WERI-Rb-1 (cell line): ENCODE measurements around the gene PCDHGC5.

Source experiments
- DNase-seq: peaks from one replicate; pipeline ENCODE4 v3.0.0-alpha.2; 2020
- H3K27ac ChIP-seq: fragments of 250-450 bp; sonication (Bioruptor Pico); 2 replicates; pipeline ENCODE4 v1.5.1; 2020; ENCODE audit warnings: mild to moderate bottlenecking, moderate library complexity
- H3K27me3 ChIP-seq: fragments of 250-450 bp; sonication (Bioruptor Pico); 2 replicates; pipeline ENCODE4 v1.5.1; 2021; ENCODE audit warnings: mild to moderate bottlenecking, low read depth, moderate library complexity; ENCODE audit not compliant: insufficient read depth, severe bottlenecking
- H3K36me3 ChIP-seq: fragments of 250-450 bp; sonication (Bioruptor Pico); 2 replicates; pipeline ENCODE4 v1.5.1; 2020; ENCODE audit warnings: mild to moderate bottlenecking, moderate library complexity
- H3K4me3 ChIP-seq: 2 replicates; pipeline ENCODE4 v1.5.1; 2011; ENCODE audit warnings: low read depth, mild to moderate bottlenecking, control low read depth, low read length
- H3K9me3 ChIP-seq: fragments of 250-450 bp; sonication (Bioruptor Pico); 2 replicates; pipeline ENCODE4 v1.5.1; 2021; ENCODE audit warnings: mild to moderate bottlenecking, moderate library complexity; ENCODE audit not compliant: severe bottlenecking
- CTCF ChIP-seq: IDR thresholded peaks from 2 replicates; pipeline ENCODE4 v1.5.1; 2011; ENCODE audit warnings: low read depth, mild to moderate bottlenecking, control low read depth, inconsistent platforms, low read length

Gene PCDHGC5

GRCh38 chr5:141491323-141492167 lies 2.7 kb downstream of the PCDHGC5 start:
- Histone ChIP-seq H3K4me3 (no peak overlapping the region), H3K36me3 (no peaks in the 10 kb centered on the region), H3K27me3 (no peaks in the 10 kb centered on the region), H3K27ac (no peak overlapping the region), H3K9me3 (no peaks in the 10 kb centered on the region)
- DNase-seq, result no peak
- TF ChIP-seq CTCF, result no peak

DNA sequence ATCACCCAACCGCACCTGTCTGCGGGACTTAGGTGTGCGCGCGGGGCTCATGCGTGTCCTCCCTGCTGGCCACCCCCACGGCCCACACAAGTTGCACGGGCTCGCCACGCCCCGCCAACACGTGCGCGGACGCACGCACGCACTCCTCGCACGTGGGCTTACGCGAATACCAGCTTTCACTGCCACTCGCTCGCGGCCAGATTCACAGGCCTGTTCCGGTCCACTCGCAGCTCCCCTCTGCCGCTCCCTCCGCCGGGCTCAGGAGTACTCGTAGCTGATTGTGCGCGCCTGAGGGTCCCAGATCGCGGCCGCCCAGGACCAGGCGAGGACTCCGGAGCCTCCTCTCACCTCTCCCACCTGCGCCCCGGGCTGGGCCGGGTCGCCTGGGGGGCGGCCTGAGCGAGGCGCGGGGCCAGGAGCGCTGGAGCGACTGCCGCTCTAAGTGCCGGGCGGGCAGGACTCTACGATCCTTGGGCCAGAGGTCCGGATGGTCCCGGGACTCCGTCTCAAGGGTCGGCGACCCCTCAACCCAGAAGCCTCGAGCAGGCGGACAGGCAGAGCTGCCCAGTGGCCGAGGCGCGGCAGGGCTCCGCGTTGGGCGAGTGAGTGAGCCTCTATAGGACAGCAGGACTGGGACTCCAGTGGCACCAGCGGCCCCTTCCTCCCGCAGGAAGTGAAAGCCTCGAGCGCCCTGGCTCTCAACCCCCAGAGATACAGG lies 3.4 kb downstream of the PCDHGC5 start:
- no peak for DNase-seq
- no peak overlapping the region for H3K4me3 ChIP-seq
- no peak for TF ChIP-seq CTCF
- no peaks in the 10 kb centered on the region for H3K9me3 ChIP-seq
- no peaks in the 10 kb centered on the region for H3K36me3 ChIP-seq
- no peaks in the 10 kb centered on the region for H3K27me3 ChIP-seq
- no peak overlapping the region for H3K27ac ChIP-seq

- H3K4me3 ChIP-seq, result no peak overlapping the region
- H3K36me3 ChIP-seq, result no peaks in the 10 kb centered on the region
- H3K27me3 ChIP-seq, result no peaks in the 10 kb centered on the region
- TF ChIP-seq CTCF, result no peak
- DNase-seq, result no peak
- no peaks in the 10 kb centered on the region for H3K9me3 ChIP-seq
- H3K27ac ChIP-seq, result no peak overlapping the region
Measured at GRCh38 chr5:141493500-141494422, 4.9 kb downstream of the PCDHGC5 start.

- H3K27me3 ChIP-seq, result no peaks in the 10 kb centered on the region
- H3K36me3 ChIP-seq, result no peaks in the 10 kb centered on the region
- H3K27ac ChIP-seq, result no peak overlapping the region
- no peaks in the 10 kb centered on the region for H3K9me3 ChIP-seq
- no peak overlapping the region for H3K4me3 ChIP-seq
- DNase-seq, result no peak
- TF ChIP-seq CTCF, result no peak
Measured at GRCh38 chr5:141494761-141495452, 6.0 kb downstream of the PCDHGC5 start.

- no peak for TF ChIP-seq CTCF
- no peaks in the 10 kb centered on the region for H3K27me3 ChIP-seq
- H3K9me3 ChIP-seq, result no peaks in the 10 kb centered on the region
- DNase-seq, result no peak
- H3K4me3 ChIP-seq, result no peak overlapping the region
- no peaks in the 10 kb centered on the region for H3K36me3 ChIP-seq
- H3K27ac ChIP-seq, result no peak overlapping the region
Measured at GRCh38 chr5:141495453-141495811, 6.6 kb downstream of the PCDHGC5 start.
